Lower lobe of right lung (tissue), 2 donors: Measurements from ENCODE around the gene SLC19A1. TPM values are rescaled to one million over a fixed set of nuclear protein-coding genes. Genes with fewer than 3 reads are reported as not detected.

Experiments used
- ATAC-seq, 2 donors: fragments of 200-7000 bp; cut with Tn5 transposase; one replicate each; pipeline ENCODE4 v1.9.1; 2020 to 2022; ENCODE audit warnings: mild to moderate bottlenecking in 2 of 2, moderate library complexity in 2 of 2
- DNase-seq: peaks from one replicate; pipeline ENCODE4 v3.0.0-alpha.2; 2020
- H3K27ac ChIP-seq: fragments of 200-600 bp; one replicate; pipeline ENCODE4 v1.8.0; 2022
- H3K27me3 ChIP-seq: fragments of 200-600 bp; one replicate; pipeline ENCODE4 v1.8.0; 2022; ENCODE audit warnings: low read depth
- H3K36me3 ChIP-seq: fragments of 200-600 bp; one replicate; pipeline ENCODE4 v1.8.0; 2022; ENCODE audit warnings: mild to moderate bottlenecking
- H3K4me1 ChIP-seq: fragments of 200-600 bp; one replicate; pipeline ENCODE4 v1.8.0; 2022
- H3K4me3 ChIP-seq: fragments of 200-600 bp; one replicate; pipeline ENCODE4 v1.8.0; 2022; ENCODE audit warnings: mild to moderate bottlenecking
- H3K9me3 ChIP-seq: fragments of 200-600 bp; one replicate; pipeline ENCODE4 v1.8.0; 2022
- CTCF ChIP-seq: fragments of 200-600 bp; IDR thresholded peaks from one replicate; pipeline ENCODE4 v1.8.0; 2022; ENCODE audit warnings: antibody characterized with exemption, mild to moderate bottlenecking
- intact Hi-C: fragments of 100-400 bp; cut with DNase I; formaldehyde crosslinking; loops from one replicate; pipeline ENCODE4 v1.11.0; 2022
- total RNA-seq: library from RNA; stranded (reverse); fragmentation: NEBNext Ultra II Directional; extraction: Animal tissue kit (Norgen Biotek cat#: 25700); gene quantifications from one replicate; pipeline ENCODE4 v1.2.1, GENCODE V29; 2021
- donor health status: DM: no; HTN: yes; CAD: no; lungs with severe emphysema.

The SLC19A1 gene
- total RNA-seq, 1 donor from 2014 or later = 50.7 TPM

DNA sequence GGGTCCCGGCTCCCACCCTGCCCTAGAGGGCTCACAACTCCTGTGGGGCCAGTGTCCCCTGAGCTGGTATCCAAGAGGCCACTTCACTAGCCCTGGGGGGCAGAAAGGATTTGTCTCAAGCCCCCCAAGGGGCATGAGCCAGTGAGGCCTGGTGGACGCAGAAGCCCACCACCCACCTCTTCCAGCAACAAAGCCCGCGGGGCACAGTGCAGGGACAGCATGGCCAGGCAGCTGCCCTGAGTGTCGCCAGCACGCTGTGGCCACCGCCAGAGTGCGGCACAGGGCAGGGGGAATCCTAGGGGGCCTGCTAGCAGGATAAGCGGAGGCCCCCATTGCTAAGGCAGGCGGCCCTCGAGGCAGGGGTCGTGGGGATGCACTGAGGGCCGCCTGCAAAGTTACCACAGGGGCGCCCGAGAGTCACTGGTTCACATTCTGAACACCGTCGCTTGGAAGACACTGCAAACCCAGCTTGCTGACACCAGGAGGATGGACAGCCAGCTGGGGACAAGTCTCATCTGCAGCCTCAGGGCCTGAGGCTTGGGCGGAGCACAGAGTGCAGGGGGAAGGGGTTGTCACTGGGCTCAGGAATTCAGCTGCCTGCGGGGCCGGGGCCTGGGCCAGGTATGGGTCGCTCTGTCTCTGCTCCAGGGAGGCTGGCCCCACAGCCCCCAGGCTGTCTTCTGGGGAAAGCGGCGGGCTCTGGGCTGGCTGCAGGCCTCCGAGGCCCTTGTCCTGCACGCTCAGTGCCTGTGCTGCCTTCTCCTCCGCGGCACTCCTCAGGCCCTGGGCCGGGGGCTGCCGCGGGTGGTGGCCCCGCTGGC lies 26.8 kb downstream of the SLC19A1 start:
- H3K4me3 ChIP-seq = no peak overlapping the region
- H3K9me3 ChIP-seq = peaks cover 24% of the 10 kb centered on the region
- H3K27me3 ChIP-seq = no peaks in the 10 kb centered on the region
- peaks cover 10% of the 10 kb centered on the region for H3K4me1 ChIP-seq
- peaks cover 30% of the 10 kb centered on the region for H3K36me3 ChIP-seq
- no peak overlapping the region for H3K27ac ChIP-seq
- no peak for TF ChIP-seq CTCF
- ATAC-seq (no peak), DNase-seq (peak; percentile 39)
- intact Hi-C loops = no loop called here

DNA sequence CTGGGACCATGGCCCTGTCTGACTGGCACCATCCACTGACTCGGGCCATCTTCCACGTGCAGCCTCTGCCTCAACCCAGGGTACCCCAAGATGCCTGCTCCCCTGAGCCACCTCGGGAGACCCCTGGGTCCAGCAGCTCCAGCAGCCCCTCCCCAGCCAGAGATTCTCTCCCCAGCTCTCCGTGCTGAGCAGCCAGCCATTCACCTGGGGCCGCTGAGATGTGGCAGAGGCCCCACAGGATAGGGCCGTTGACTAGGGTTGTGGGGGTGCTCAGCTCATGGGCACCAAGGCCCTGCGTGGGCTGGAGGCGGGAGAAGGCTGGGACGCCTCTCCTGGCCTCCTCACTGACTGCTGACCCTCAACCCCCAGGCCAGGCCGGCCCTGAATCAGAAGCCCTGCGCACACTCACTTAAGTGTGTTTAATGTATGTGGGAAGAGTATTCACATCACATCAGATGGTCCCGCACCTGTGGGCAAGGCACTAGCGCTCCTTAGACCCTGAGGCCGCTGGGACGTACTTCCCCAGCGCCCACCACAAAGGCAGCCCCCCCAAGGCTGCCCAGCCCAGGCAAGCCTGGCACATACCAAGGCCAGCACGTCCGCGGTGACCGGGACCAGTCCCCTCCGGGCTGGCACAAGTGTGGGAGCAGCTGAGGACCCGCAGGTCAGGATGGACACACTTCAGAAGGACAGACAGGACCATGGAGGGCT lies 27.8 kb downstream of the SLC19A1 start:
- Histone ChIP-seq H3K36me3 (peaks cover 40% of the 10 kb centered on the region), H3K27ac (peak overlapping the region; percentile 11), H3K9me3 (peaks cover 14% of the 10 kb centered on the region), H3K4me3 (no peak overlapping the region), H3K4me1 (peaks cover 10% of the 10 kb centered on the region), H3K27me3 (no peaks in the 10 kb centered on the region)
- TF ChIP-seq CTCF = no peak
- intact Hi-C loops = no loop called here
- DNase-seq = peak; percentile 38
- no peak for ATAC-seq

GRCh38 chr21:45513741-45514310 lies 28.4 kb downstream of the SLC19A1 start:
- ATAC-seq (peak; percentile 1), DNase-seq (peak; percentile 39)
- Histone ChIP-seq H3K36me3 (peaks cover 41% of the 10 kb centered on the region), H3K27me3 (no peaks in the 10 kb centered on the region), H3K4me3 (no peak overlapping the region), H3K9me3 (peaks cover 8% of the 10 kb centered on the region), H3K4me1 (peaks cover 10% of the 10 kb centered on the region), H3K27ac (no peak overlapping the region)
- no peak for TF ChIP-seq CTCF
- intact Hi-C loops = no loop called here

DNA sequence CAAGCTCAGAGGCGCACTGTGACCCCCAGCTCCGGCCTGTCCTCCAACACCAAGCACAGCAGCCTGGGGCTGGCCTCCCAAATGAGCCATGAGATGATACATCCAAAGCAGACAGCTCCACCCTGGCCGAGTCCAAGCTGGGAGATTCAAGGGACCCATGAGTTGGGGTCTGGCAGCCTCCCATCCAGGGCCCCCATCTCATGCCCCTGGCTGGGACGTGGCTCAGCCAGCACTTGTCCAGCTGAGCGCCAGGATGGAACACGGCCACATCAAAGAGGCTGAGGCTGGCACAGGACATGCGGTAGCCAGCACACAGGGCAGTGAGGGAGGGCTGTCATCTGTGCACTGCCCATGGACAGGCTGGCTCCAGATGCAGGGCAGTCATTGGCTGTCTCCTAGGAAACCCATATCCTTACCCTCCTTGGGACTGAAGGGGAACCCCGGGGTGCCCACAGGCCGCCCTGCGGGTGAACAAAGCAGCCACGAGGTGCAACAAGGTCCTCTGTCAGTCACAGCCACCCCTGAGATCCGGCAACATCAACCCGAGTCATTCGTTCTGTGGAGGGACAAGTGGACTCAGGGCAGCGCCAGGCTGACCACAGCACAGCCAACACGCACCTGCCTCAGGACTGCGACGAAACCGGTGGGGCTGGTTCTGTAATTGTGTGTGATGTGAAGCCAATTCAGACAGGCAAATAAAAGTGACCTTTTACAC lies 29.1 kb downstream of the SLC19A1 start:
- ATAC-seq (peak; percentile 75 to 80), DNase-seq (peak; percentile 79)
- no peak overlapping the region for H3K4me3 ChIP-seq

More for the DNA sequence above, 29.1 kb downstream of the SLC19A1 start:
- H3K9me3 ChIP-seq = peaks cover 1% of the 10 kb centered on the region
- H3K4me1 ChIP-seq = peaks cover 10% of the 10 kb centered on the region
- H3K36me3 ChIP-seq = peaks cover 41% of the 10 kb centered on the region
- intact Hi-C loops = no loop called here
- no peak for TF ChIP-seq CTCF
- H3K27me3 ChIP-seq = no peaks in the 10 kb centered on the region
- H3K27ac ChIP-seq = peak overlapping the region; percentile 64
